ENCODE measurements around the gene MLXIP.
"Not testable (repeated sequence)": the region's sequence is repeated elsewhere in the genome, so short reads cannot be mapped to it uniquely, and the experiment has no call there.

MLXIP gene

GRCh38 chr12:122056406-122056805 lies 22.1 kb upstream of the MLXIP start:
- not testable (repeated sequence) for FAIRE-seq

GRCh38 chr12:122057007-122057735 lies 21.4 kb upstream of the MLXIP start:
- no peak for FAIRE-seq

- no peak for FAIRE-seq
Measured at GRCh38 chr12:122057769-122058168, 20.8 kb upstream of the MLXIP start.

- no peak for FAIRE-seq
Measured at GRCh38 chr12:122058549-122059149, 19.9 kb upstream of the MLXIP start.

- no peak for FAIRE-seq
Measured at GRCh38 chr12:122059203-122059960, 19.2 kb upstream of the MLXIP start.

- FAIRE-seq = no peak
Measured at GRCh38 chr12:122060081-122060501, 18.5 kb upstream of the MLXIP start.

GRCh38 chr12:122061253-122061652 lies 17.3 kb upstream of the MLXIP start:
- FAIRE-seq = no peak

- no peak for FAIRE-seq
Measured at GRCh38 chr12:122062832-122063693, 15.5 kb upstream of the MLXIP start.

- FAIRE-seq = no peak
Measured at GRCh38 chr12:122063694-122064024, 14.9 kb upstream of the MLXIP start.

- FAIRE-seq = no peak
Measured at GRCh38 chr12:122064025-122064777, 14.4 kb upstream of the MLXIP start.

- FAIRE-seq = no peak
Measured at GRCh38 chr12:122064780-122065588, 13.6 kb upstream of the MLXIP start.

- FAIRE-seq = no peak
Measured at GRCh38 chr12:122067548-122067947, 11.0 kb upstream of the MLXIP start.

GRCh38 chr12:122067966-122068365 lies 10.6 kb upstream of the MLXIP start:
- no peak for FAIRE-seq

- no peak for FAIRE-seq
Measured at GRCh38 chr12:122072031-122072970, 6.3 kb upstream of the MLXIP start.

GRCh38 chr12:122073815-122074214 lies 4.7 kb upstream of the MLXIP start:
- no peak for FAIRE-seq

- no peak for FAIRE-seq
Measured at GRCh38 chr12:122076743-122077495, 1.6 kb upstream of the MLXIP start.

- FAIRE-seq = no peak
Measured at GRCh38 chr12:122079033-122079531, 526 bp downstream of the MLXIP start.

GRCh38 chr12:122079532-122080081 lies 1.1 kb downstream of the MLXIP start:
- no peak for FAIRE-seq

Data from A204.1 (cell line).